NCI-H774 (cell line): ENCODE measurements around the gene FGFBP1.
"Not testable (repeated sequence)": the region's sequence is repeated elsewhere in the genome, so short reads cannot be mapped to it uniquely, and the experiment has no call there.

Experiments used
- DNase-seq: peaks from one replicate; lab custom pipeline; 2025; lab: John Stamatoyannopoulos, UW

The FGFBP1 gene

DNA sequence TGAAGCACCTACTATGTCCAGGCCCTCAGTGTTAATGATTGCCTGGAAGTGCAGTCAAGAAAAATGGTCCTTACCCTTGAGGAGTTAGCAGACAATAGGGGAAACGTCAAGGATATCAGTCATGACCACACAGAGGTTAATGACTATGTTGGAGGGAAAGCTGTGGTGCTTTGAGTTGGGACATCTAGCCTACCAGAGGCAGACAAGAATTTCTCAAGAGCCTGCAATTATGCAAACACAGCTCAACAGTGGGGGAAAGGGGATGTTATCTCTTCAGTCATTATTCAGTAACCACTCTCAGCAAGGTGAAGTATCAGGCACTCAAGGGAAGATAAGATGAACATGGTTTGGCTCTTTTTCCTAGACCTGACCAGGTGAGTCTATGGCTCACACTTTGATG, 7.0 kb upstream of the FGFBP1 start:
- DNase-seq = no peak

DNA sequence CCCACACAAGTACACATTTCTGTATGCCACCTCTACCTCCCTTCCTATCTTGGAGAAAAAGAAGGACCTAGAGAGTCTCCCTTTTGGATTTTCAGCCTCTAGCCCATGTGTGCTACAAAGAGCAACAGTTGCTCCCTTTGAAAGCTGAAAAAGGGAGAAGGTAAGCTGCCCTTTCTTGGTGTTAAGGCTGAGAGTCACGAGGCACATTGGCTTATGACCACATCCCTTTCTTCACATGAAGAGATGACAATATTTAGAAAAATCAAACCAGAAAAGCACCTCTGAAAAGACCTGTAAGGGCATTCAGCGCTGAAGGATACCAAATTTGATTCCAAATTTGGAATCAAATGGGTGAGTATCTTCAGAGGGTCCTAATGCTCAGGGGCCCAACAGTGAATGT, 6.4 kb upstream of the FGFBP1 start:
- DNase-seq = no peak

DNA sequence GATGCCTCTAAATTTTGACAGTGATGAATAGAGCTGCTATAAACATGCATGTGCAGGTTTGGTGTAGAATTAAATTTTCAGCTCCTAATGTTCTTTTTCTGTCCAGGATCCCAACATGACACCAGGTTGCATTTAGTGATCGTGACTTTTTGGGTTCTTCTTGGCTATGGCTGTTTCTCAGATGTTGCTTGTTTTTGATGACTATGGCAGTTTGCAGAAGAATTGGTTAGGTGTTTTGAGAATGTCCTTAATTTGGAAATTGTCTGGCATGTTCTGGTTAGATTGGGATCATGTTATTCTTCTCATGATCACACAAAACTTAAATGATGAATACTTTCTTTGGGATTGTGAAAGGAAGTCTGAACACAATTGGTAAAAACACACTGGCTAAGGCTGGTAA, 3.7 kb upstream of the FGFBP1 start:
- no peak for DNase-seq

DNA sequence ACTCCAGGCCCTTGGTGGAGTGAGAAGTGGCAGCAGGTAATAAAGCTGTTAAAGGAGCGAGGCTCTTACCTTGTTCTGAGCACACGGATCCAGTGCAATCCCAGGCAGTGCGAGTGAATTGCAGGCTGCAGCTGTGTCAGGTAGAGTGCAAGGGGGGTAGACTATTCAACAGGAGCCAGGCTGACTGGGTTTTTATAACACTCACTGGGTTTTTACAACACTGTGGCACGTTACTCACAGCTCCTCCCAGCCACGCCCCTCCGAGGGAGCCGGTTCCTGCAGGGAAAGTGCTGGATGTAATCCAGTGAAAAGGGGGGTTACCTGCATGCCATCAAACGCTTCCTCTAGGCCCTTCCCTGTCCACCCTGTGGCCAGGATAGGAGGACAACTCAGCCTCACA, 358 bp downstream of the FGFBP1 start:
- DNase-seq = no peak

DNA sequence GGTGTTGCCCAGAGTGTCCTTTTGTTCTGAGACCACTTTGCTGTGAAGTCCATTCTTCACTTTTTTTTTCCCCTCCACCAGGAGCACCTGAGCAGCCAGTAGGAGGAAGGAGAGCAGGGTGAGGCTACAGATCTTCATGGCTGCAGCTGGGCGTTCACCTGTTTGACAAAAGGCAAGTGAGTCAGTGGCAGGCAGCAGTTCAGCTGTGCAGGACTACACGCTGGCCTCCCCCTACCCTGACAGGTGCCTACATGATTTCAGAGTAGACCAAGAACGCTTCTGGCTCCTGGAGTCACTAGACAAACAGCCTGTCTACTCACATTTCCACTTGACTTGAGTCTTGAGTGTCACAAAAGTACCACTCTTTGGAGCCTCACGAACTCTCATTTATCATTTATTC, 2.0 kb downstream of the FGFBP1 start:
- no peak for DNase-seq

DNA sequence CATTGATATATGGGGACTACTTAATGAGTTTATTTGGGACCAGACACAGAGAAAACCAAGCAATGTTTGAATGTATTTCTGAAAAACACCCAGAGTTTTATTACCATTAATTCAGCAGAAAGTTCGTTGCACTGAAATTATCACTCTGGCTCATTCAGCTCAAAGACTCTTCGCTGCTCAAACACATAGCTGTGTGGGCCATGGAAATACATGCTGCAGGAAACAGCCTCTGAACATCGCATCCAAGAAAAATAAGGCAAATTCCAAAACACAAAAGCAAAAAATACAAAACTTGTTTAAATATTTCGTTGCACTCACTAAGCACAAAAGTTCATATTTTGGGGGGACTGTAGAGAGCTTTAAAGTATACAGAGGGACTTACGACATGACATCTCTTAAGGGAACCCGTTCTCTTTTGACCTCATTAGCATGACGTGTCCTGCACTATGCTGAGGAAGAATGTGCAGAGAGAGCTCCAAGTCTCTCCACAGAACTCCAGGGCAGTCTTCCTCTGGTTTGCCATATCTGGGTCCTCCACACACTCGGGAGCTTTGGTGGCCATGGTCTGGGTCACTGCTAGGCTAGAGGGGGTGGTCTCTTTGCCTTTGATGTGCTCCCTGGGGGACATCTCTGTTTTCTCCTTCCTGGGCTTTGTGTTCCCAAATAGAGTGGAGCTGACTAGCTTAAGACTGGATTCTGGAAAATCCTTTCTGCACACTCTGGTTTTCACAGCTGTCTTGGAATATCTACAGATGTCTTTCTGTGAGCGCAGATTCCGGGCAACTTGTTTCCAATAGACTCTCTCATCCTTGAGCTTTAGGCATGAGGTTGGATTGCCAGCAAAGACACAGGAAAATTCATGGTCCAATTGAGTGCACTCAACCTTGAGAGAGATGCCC, 2.8 kb downstream of the FGFBP1 start:
- DNase-seq = no peak

DNA sequence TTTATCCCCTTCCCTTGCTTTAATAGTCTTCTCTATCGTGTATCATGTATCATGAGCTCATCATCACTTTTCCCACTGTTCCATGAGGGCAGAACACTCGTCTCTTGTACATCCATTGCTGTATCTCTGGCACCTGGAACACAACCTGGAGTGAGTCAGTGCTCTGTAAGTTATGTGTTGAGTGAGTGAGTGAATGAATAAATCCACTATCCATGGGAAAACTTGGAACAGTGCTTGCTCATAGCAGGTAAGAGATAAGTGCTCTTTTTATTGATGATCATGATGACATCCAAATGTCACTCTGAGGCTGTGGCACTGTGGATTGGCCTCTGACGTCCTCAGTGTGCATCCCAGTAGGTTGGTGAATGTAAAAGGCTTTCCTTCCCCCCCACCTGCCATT, 4.3 kb downstream of the FGFBP1 start:
- DNase-seq = no peak

DNA sequence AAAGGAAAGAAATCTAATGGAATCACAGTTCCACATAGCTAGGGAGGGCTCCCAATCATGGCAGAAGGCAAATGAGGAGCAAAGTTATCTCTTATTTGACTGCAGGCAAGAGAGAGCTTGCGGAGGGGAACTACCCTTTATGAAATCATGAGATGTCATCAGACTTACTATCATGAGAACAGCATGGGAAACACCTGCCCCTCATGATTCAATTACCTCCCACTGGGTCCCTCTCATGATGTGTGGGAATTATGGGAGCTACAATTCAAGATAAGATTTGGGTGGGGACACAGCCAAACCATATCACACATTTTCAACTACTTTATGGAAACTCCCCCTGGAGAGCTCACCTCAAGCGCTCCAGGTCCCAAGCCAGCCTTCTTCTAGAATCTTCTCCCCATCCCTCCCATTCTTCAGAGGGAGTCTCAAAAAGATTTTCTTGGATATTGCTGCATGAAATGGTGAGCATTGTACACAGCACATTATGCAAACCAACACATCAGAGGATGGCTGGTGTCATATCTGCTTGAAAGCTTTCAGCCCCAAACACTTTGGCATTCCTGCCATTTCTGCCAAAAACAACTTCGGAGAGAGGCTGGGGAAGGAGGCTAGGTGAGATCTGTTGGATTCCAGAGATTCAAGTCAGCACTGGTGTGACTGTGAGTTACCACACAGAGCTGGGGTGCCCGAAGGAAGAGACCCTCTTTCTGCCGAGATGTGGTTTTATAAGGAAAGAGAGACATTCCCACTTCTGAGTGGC, 6.9 kb downstream of the FGFBP1 start:
- DNase-seq = no peak

DNA sequence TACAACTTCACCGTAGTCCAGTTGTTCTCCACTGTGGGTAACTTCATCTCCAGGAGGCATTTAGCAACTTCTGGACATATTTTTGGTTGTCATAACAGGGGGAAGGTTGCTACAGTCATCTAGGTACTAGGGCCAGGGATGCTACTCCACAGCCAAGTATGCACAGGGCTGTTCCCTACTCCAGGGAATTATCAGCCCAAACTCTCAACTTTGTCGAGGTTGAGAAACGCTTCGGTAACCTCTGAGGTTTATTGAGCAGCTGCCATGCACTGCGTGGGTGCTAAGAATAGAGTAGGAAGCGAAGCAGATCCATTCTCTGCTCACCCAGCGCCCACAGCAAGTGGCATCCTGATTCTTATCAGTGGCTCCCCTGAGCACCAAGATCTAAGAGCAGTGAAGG, 8.2 kb downstream of the FGFBP1 start:
- no peak for DNase-seq

DNA sequence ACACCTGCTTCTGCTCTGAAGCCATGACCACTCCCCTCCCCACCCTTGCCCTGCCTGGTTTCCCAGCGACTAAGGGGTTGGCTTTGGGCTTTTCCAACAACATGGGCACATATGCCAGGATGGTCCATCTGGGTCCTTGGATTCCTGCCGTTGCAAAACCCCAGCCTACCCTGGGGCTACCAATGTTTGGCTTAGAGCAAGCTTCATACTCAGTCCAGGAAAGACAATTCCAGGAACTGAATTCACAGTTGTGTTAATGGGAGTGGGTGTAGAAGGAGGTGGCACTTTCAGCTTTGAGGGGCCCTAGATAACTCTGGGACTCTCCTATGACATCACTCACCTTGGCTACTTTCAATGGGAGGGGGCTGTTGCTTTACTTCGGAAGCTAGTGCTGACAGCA, 9.0 kb downstream of the FGFBP1 start:
- no peak for DNase-seq

DNA sequence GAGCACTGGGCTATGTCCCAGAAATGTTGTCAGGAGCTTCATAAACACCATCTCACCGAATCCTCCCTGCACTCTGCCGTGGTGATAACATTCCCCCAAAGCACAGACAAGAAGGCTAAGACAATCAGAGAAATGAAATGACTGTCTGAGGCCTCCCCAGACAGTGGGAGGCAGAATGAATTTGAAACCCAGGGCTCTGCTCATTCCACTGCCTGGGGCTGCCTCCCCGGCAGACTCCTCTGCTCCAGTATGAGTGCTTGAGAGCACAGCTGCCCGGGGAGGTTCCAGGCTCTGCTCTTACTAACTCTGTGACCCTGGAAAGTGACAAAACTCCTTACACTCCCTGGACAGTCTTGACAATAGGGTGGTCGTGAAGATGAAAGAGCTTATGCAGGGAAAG, 9.7 kb downstream of the FGFBP1 start:
- no peak for DNase-seq

DNA sequence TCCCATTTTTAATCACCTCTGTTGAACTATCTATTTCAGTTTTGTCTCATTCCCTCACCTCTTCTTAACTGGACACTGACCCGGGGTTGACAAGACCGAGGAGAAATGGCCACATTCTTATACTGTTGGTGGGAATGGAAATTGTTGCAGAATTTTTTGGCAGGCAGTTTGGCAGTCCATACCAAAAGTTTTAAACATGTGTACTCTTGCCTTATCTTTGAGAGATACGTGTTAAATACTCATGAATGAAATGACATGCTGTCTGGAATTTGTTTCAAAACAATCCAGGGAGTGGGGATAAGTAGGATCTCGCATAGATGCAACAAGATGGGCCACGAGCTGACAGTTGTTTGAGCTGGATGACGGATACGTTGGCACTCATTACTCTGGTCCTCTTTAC, 12.1 kb downstream of the FGFBP1 start:
- no peak for DNase-seq

DNA sequence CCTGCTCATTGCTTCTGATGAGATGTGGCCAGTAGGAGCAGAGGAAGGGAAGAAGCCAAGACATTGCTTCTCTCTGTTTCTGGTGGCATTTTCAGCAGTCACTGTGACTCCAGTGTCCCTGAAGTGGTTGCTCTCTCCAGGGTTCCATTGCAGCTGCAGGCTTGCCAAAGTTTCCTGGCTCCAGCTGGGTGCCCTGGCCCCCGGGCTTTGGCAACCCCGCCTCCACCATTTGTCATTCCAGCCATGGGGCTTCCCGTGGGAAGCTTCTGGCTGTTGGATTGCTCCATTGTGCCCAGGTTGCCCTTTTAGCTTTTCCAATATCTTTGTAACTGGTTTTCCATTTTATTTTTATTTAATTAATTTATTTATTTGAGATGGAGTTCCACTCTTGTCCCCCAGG, 12.7 kb downstream of the FGFBP1 start:
- no peak for DNase-seq

DNA sequence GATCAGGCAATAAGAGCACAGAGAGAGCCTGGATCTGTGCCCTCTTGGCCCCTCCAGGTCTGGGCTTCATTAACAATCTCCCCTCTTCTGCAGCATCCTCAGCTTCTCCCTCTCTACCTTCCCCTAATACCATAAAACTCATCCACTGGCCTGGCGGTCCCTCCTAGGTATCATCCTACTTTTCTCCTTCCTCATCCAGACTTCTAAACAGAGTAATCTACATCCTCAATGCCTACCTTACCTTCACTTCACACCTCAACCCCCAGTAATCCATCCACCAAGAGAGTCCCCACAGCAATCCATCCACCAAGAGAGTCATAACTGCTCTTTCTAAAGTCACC, 17.0 kb downstream of the FGFBP1 start:
- no peak for DNase-seq

DNA sequence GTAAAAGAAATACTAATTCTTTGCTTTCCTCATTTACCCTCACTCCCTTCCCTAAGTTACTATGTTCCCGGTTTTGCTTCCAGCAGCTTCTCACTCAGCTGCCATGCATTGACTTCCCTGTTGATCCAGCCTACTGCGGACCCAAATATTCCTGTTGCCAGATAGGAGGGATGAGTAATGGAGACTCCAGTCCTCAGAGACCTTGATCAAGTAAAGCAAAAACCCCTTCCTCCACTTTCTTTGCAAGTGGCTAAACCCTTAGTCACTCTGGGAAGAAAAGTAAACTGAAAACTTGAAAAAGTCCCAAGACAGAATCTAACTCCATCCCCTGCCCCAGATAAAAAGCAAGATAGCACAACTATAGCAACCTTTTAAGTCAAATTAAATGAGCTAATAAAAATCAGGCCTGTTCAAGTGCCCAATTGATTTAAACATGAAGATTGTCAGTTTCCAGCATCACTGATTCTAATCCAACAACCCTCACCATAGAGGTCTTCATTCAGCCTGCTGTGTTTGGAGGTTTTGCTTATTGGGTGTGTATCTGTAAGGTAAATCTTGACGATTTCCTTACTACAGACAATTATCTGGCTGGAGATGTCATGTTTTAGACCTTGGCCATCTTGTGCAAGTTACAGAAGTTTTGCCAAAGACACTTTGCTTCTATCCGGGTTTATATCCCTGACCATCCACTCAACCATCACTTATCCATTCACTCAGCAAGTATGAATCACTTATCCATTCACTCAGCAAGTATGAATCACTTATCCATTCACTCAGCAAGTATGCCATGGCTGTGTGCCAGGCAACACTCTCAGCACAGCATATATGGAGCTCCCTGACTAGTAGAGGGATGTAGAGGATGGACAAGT, 17.6 kb downstream of the FGFBP1 start:
- peak; percentile 9 for DNase-seq

DNA sequence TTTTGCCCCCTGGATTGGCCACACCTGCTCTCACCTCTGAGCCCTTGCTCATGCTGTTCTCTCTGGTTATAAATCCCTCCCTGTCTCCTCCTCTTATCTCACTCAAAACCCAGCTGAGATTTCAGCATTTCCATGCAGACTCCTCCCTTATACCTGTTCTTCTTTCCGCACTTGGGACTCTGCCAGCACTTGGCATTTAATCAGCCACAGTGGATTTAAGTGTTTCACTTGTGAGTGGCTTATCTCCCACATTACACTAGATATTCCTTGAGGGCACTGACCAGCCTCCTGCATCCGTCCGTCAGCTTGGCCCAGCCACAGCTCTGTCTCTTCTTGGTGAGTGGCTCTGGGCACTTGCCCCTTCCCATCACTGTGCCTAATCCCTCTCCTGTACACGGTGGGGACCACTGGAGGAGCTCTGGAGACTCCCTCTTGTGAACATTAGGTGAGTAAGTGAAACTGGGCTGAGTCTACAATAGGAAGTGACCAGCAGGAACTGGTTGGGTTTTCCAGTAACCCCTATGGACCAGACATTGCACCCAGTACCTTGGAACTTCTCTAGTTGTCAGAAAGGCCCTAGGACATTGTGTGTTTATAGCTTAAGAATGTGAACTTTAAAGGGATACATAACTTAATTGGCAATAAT, 19.9 kb downstream of the FGFBP1 start:
- DNase-seq = no peak

DNA sequence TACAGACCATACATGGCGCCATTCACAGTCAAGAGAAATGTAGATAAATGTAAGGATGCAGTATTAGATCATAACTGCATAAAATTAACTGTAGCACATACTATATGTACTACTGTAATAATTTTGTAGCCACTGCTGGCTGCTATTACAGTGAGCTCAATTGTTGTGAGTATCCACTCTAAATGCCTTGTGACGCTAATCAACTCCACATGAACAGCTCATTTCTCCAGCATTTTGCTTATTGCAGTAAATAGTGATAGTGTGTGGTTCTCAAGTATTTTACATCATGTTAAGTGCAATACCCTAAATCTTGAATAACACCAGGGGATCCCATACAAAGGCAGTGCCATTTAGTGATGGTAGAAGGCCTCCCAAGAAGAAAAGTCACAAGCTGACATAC, 21.2 kb downstream of the FGFBP1 start:
- no peak for DNase-seq

DNA sequence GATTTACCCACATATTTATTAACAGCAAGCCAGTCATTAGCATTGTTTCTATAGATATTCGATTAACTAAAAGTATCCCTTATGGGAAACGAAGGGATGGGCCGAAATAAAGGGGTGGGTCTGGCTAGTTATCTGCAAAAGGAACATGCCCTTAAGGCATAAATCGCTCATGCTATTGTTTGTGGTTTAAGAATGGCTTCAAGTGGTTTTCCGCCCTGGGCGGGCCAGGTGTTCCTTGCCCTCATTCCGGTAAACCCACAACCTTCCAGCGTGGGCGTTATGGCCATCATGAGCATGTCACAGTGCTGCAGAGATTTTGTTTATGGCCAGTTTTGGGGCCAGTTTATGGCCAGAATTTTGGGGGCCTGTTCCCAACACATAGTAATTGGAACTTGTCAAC, 22.2 kb downstream of the FGFBP1 start:
- not testable (repeated sequence) for DNase-seq

DNA sequence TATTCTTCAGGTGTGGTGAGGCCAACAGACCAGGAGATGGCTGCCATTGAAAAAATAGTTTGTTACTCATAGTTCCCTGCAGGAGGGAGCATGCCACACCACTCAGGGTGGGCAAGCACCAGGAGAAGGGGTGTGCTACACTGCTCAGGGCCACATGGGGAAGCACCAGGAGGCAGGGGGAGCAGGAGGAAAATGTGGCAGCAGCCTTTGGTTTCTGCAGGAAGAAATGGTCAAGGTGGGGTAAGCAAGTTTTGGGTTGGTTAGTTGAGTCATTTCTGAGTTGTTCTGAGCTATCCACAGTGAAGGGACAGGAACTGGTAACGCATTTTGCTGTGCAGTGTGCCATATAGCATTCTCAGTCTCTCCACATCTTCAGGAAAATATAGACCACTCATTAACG, 23.8 kb downstream of the FGFBP1 start:
- no peak for DNase-seq

DNA sequence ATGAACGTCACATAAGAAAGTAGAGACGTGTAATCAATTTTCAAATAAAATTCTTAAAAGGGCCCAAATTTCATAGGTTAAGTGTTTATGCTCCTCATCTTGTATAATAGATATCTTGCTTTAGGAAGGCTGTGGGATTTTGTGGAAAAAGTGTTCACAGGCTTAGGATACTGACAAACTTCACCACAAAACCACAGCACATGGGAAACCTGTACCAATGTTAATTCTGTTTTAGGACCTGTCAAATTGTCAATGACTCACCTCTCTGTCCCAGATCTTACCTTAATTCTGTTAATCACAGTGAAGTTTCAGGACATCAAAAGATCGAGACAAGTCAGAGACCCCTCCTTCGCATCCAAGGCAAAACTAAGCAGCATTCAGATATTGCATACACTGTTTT, 24.2 kb downstream of the FGFBP1 start:
- DNase-seq = no peak

DNA sequence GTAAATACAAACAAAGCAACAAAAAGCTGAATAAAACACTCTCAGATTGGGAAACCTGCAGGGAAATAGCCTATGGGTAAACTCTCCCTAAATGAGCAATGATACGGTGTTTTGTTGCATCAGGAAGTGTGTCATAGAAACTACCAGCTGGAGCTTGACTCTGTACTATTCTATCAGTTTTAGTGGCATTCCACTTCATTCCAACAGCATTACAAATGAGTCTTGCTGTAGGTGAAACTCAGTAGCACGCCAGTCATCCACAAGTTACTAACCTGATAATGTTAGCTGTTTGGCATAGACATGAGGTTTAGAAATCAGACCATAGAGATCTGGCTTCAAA, 24.9 kb downstream of the FGFBP1 start:
- DNase-seq = no peak

DNA sequence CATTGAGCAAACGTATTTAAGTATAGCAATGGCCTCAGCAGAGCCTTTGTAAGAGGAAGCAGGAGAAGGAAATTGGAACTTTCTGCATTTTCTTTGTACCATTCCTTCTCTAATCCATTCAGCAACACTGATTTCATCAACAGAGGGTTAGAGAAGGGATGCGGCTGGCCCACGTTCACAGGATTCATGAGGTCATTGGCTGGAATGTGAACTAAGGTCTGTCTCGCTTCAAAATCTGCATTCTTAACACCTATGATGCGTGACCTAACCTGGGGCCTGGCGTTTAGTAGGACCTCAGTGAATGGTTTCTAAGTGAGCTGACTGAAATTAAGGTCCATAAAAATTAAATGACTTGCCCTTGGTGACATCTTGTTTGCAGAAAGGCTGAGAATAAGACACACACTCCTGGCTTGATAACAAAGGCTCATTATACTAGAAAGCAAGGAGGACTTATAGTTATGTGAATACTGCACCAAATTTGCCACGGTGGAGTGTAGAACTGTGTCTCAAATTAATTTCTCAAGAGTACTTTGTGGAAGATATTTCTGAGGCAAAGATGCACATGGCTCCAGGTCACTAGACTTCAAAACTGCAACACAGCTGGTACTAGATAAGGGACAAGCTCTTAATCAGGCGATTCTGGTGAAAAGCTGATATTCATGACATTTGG, 25.4 kb downstream of the FGFBP1 start:
- no peak for DNase-seq
